SIG-M5 (cell line): Measurements from ENCODE around the gene RAP1A.

Source experiments
- DNase-seq: peaks from one replicate; lab custom pipeline; 2025; lab: John Stamatoyannopoulos, UW

The RAP1A gene

GRCh38 chr1:111720274-111720976 lies 100.8 kb downstream of the RAP1A start:
- no peak for DNase-seq

DNA sequence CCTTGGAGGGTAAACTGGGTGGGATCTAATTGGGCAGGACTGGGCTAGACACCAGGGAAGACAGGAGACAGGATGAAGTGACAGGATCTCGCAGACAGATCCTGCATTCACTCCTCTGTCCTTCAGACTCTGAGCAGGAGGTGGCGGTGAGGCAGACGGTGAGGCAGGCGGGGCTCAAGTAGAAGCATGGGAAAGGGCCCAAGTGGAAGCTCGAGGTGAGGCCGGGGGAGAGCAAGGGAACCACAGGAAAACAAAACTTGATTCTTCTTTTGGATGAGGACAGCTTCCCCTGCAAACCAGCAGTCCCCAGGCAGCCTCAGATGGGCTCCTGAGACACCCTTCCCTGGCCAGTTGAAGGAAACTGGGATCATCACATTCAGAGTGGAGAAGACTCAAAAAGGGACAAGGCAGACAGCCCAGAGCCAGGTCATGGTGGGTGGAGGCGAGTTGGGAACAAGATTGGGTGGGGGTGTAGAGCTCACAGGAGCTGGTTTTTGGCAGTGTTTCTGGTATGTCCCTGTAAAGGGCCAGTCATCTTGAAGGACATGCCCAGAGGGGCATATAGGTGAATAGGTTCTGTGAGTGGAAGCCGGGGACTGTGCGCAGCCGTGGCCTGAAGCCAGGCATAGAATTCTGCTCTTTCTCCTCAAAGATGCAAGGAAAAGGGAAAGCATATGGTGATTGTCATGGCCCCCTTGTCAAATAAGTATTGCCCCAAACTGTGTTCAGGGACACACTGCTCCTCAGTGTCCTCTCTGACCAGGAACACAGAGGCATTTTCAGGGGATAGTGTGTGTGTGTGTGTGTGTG lies 101.6 kb downstream of the RAP1A start:
- no peak for DNase-seq

DNA sequence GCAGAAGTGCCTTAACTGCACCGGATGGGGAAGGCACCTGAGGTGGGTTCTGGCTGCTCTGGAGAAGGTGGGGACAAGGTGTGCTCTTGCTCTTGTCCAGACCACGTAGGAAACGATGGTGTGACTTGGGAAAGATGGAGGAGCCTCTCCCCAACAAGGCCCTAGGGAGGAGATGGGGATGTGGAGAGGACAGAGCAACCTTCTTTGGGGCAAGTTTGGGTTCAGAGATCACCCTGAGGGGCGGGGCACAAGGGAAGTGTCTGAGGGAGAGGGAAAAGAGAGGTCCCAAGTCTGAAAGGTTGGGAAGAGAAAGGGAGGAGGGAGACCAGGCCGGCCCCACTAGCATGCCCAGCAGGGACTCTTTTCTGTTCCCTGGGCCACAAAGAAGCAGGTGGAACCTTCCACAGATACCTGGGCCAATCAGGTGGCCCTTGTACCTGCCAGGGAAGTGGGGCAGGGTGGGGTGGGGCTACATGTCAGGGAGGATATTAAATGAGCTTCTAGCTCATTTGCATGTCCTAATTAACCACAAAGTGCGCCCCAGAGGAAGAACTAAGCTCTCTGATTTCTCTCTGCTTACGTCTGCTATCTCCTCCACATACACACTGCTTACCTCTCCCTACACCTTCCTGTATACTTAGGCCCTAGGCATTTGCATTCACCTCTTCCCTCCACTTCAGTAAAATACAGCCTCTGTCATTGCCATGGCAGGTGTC lies 103.7 kb downstream of the RAP1A start:
- DNase-seq = no peak

- no peak for DNase-seq
These were observed 104.3 kb downstream of the RAP1A start for GRCh38 chr1:111723871-111724270.

DNA sequence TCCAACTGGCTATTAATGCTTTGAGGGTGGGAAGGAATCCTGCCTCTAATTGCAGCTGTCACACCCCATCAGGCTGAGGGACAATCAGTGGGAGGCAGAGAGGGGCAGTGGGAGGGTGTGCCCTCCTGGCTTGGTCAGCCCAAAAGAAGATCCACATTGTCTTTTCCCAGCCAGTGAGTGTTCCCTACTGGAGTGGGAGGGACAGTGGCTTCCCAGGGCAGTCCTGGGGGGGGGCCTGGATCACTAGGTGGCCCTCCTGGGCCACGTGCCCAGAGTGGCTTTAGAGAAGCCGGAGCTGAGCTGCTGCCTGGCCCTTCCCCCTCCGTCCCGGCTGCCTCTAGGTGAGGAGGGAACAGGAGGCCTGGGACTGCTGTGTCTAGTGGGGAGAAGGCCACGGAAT lies 105.6 kb downstream of the RAP1A start:
- DNase-seq = no peak

- DNase-seq = no peak
These were observed 107.5 kb downstream of the RAP1A start for GRCh38 chr1:111727056-111727455.

DNA sequence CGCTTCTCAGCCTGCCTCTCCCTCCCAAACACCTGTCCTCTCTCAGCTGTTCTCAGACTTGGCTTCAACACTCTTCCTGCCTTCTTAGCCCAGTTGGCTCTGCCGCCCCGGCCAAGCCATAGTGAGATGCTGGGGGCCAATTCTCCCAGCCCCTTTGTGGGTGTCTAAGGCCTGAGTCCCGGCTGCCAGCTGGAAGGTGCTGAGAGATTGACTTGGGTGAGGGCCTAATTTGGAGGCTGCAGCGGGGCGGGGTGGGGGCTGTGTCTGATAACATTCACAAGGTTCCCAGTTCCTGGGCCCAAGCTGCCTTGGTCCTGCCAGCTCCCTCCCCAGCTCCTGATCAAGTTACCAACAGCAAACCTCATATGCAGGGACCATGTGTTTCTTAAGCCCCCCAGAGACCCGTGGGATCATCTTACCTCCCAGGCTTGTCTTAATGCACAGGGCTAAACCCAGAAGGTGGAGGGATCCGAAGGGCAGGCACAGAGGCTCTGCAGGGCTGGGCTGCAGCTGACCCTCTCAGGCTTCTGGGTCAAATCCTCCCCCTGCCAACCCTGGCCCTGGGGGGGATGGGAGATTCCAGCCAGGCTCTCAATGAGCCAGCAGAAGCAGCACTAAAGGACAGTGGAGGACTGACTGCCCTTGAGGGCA lies 109.8 kb downstream of the RAP1A start:
- DNase-seq = no peak

DNA sequence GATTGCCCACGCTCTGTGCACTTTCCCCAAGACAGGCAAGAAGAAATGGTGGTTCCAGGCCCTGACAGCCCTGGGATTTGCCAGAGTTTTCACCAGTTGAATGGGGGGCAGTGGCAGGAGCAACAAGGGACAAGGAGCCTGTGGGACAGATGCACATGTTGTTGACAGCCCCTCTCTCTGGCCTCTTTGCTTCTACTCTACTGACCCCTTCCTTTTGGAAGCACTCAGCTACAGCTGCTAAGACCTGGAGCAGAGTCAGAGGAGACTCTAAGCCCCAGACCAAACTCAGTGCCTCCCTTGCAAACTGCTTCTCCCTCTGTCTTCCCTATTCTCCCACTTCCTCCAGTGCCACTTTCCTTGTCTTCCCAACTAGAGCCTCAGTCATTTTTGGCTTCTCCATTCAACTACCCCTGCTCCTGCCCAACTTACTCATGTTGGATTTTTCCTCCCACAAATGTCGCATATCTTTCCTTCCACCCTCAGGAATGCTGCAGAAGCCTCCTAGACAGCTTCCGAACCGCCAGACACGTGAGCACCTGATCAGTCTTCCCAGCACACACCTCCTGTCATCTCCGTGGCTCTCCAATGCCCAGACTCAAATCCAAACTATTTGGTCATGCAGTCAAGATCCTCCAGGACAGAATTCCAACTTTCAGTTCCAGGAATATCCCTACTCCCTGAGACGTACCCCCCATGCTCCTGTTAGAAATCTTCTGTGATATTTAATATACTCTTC lies 110.5 kb downstream of the RAP1A start:
- no peak for DNase-seq

DNA sequence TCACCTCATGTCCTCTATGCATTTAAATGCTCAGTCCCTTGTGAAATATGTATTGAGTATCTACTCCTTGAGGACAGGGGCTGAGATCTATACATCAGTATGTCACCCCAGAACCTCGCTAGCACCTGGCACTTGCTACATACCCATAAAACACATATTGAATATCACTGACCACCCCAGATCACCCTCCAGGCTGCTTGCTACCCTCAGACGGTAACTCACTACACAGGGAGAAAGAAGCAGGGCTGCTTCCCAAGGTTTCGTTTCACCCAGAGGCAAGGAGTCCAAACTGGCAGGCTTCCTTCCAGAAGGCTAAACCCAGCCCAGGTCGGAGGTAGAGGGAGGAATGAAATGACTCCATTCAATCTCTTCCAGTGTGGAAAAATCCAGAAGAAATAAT lies 111.1 kb downstream of the RAP1A start:
- DNase-seq = no peak

GRCh38 chr1:111731956-111732355 lies 112.4 kb downstream of the RAP1A start:
- no peak for DNase-seq

- DNase-seq = no peak
These were observed 113.1 kb downstream of the RAP1A start for GRCh38 chr1:111732718-111733117.

DNA sequence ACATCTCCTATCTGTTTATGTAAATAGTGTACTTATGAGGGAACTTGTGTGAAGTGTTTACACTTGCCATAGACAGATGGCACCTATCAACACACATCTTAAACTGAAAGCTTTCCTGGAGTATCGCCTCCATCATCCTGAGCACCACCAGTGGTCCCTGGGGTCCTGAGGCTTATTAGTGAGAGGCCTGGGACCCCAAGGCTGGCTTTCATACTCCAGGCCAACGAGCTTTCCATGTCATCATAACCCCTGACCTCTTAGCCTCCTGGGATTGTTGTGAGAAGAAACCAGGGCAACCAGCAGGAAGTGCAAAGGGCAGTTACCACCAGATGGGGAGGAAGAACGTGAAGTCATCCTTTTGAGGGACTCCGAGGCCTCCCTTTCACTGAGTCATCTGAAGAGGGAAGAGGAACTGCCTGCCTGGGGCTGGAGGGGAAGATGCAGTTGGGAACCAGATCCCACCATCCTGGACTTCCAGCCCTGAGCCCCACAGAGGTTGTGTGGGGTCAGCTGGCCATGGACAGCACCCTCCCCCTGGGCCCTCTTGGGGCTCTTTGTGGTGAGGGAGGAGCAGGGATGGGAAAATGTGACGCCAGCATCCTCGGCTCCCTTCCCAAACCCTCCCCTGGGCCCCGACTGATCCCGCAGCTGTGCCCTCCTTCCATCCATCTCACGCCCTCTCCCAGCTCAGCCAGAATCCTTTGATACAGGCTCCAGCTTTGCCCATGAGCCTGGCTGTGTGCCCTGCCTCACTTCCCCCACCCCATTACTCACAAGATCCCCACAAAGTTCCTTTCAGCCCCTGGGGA lies 113.8 kb downstream of the RAP1A start:
- DNase-seq = peak; percentile 46

- no peak for DNase-seq
These were observed 114.4 kb downstream of the RAP1A start for GRCh38 chr1:111733992-111734341.

DNA sequence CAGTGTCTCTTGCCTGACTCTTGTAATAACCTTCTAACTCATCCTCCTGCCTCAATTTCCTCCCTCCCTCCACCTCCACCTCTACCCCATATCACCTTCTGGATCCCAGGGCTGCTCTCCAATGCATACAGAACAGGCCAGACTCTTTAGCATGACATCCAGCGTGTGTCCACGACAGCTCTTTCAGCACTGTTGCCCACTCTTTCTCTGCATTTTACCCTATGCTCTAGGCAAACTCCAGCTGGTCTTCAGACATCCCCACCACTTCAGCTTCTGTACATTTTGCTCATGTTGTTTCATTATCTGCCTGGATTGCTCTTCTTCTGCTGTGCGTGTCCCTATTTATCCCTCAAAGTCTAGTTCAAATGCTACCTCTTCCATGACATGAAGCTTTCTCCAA lies 114.8 kb downstream of the RAP1A start:
- DNase-seq = no peak

DNA sequence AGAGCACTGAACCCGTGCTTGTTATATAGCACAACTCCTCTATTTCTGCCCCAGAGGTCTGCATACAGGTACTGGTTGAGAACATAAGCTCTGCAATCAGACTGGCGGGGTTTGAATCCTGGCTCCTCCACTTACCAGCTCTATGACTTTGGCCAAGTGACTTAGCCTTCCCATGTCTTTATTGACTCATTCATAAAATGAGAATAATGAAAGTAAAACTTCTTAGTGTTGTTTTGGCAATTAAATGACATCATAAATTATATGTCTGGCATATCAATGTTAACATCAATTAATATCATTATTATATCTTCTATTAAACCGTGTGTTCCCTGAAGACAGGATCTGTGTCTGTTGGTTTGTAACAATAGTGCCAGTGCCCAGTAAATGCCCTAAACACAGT lies 115.3 kb downstream of the RAP1A start:
- DNase-seq = no peak

DNA sequence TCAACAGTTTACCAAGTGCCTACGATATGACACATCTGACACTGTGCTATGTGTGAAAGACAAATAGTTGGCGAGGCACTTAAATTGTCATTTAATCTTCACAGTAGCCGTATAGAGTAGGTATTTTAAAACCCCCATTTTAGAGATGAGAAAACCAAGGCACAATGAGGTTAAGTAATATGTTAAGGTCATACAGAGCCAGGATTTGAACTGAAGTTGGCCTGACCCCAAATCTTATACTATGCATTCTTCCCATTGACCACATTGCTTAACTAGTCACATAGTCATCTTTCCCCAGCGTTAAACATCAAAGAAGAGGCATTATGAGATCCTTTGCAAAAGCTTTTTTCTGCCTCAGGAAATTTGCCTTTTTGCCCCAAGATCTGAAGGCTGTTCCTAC lies 115.7 kb downstream of the RAP1A start:
- DNase-seq = no peak

- no peak for DNase-seq
These were observed 116.4 kb downstream of the RAP1A start for GRCh38 chr1:111735858-111736544.

- no peak for DNase-seq
These were observed 117.1 kb downstream of the RAP1A start for GRCh38 chr1:111736548-111737215.

GRCh38 chr1:111737216-111738132 lies 117.9 kb downstream of the RAP1A start:
- no peak for DNase-seq
